GM19099 (cell line): ENCODE data around the gene TMEM95.

Experiments
- POLR2A ChIP-seq: IDR thresholded peaks from 3 replicates; pipeline ENCODE4 v1.6.1; 2011; ENCODE audit warnings: low read depth; ENCODE audit not compliant: insufficient read length; ENCODE audit errors: extremely low read depth

The TMEM95 gene

DNA sequence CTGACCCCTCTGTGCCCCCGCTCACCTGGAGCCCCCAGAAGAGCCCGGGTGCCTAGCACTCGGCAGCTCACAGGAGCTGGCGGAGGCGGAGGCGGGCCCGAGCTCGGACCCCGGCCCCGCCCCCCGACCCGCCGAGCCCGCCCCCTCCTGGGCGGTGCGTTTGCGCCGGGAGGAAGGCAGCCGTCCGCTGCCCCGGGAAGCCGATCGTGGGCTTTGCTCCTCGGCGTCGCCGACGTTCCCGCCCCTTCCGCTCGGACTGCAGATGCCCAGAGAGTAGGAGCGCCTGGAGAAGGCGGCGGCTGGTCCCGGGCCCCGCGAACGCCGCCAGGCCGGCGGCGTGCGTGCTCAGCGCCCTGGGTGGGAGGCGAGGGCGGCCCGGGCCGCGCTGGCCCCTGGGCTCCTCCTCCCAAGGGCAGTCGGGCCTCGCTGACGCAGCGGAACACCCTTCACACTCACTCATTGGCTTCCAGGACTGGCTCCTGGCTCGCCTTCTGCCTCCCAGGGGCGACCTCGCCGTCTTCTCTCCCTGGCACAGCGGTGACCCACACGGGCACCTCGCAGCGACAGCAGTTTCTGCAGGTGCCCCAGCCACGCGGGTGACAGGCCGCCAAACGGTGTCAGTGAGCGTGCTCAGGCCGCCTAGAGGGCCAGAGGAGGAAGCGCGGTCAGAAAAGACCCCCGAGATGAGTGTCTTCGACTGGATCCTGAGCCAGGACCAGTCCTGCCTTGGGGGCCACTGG lies 39.7 kb downstream of the TMEM95 start, which contains the start of gene PLSCR3:
TSS of gene PLSCR3 (minus strand) at position 74 of the 740 bp plus-strand sequence. CDS start 415 bp downstream, outside the sequence.
- TF ChIP-seq POLR2A, result peak; percentile 75

DNA sequence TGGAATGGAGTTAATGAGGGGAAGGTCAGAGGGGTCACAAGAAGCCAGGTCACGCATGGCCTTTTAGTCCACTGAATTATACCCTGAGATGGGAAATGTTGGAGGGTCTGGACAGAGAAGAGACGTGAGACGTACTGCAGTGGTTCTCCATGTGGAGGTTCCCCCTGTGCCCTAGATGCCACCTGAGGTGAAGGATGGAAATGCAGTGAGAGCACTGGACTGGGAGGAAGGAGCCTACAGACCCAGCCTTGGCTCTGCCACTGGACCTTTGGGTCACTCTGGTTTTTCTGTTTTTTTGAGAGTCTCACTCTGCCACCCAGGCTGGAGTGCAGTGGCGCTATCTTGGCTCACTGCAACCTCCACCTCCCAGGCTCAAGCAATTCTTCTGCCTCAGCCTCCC lies 41.2 kb downstream of the TMEM95 start:
- no peak for TF ChIP-seq POLR2A

- TF ChIP-seq POLR2A, result no peak
Measured at GRCh38 chr17:7398612-7399011, 43.7 kb downstream of the TMEM95 start.

DNA sequence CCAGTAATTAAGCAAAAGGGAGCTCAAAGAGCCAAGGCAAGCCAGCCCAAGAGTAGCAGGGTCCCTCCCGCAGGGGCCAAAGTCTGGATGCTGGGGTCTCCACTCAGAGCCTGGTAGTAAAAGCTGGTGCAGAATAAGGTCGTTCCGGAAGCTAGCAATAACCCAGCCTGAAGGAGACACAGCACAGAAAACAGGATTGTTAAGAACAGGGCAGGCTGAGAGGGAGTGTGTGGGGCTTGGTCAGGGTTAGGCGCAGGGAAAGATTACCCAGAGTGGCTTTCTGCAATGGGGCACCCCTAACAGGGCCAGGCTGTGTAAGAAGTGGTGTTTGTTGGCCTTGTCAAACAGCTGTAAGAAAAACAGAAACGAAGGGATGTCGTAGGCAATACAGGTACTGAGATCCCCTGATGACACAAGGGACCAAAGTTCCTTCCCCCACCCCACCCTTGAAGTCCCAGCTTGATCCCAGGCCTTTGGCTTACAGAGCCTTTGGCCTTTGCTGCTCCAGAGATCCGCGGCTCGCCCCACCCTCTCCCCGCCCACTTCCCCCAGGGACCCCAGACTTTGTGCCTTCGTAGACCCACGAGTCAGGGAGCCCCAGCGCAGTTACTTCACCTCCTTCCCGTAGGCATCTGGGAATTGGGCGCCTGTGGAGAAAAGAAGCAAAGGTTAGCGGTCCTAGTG lies 48.2 kb downstream of the TMEM95 start:
- no peak for TF ChIP-seq POLR2A

DNA sequence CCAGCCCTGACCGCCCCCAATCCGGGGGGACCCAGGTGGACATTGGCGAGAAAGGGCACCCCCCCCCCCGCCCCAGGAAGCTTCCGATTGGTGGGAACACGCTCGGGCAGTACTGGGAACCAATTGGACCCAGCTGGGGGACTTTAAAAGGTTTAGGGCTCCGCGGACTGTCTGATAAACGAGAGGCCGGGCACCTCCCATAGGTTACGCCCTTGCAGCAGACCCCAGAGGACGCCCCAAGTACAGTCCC lies 48.7 kb downstream of the TMEM95 start:
- TF ChIP-seq POLR2A, result no peak

GRCh38 chr17:7403977-7404736 lies 49.2 kb downstream of the TMEM95 start, which contains the start of gene TMEM256:
Gene TMEM256 (minus strand): TSS chr17:7404097. CDS start chr17:7404084, 13 bp downstream.
- peak; percentile 96 for TF ChIP-seq POLR2A

DNA sequence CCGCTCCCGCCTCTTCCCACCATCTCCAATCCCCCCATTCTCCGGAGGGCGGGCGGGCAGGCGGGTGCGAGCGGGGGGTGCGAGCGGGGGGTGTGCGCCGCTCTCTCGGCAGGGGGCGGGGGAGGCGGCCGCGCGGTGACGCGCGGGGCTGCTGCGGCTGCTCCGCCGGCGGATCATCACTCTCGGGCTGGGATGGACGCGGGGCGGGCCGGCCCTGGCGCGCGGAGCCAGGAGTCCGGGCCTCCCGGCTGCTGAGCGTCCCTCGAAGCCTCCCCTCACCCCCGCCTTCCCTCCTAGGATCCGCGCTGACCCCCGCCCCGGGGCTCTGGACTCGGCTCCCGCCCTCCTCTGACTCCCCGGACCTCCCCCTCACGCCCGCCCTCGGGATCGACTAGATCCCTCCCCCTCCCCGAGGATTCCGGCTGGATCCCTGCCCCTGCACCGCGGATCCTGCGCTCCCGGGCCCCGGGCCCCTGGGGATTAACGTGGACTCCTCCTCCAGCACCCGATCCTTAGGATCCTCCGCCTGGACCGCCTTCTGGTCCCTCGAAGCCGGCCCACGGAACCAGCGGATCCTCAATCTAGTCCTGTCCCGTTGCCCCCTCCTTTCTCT lies 49.9 kb downstream of the TMEM95 start:
- TF ChIP-seq POLR2A, result no peak

DNA sequence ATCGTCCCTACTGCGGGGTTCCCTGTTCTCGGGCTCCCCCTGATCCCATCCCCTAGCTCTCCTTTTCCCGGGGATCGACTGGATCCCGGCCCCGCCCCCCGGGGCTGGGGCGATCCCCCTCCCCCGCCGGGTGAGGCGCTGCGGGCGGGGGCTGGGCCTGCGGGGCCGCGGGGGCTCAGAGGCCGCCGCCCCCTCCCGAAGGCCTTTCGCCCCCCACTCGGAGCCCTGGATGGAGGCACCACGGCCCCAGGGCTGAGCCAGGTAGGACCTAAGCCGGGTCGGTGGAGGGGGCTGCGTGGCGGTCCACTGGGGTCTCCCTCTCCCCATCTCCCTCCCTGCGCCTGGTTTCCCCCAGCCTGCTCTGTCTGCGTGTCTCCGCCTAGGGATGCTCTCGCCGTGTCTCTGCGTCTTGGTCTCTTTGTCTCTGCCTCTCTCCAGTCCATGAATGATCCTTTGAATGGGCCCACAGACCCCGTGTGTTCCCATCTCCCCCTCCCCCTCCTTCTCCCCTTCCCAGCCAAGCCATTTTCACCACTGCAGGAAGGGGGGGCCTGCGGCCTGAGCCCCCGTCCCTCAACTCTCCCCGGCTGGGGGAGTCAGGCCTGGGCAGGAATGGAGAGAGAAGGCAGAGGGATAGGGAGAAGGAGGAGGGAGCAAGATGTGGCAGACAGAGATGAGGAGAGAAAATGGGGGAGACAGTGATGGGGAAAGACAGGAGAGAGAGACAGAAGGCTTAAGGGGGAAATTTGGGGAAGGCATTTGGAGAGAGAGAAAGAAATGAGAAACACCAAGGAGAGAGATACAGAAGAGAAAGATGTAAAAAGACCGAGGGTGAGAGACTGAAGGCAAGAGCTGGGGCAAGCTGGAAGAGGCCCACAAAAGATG lies 50.6 kb downstream of the TMEM95 start:
- TF ChIP-seq POLR2A, result no peak

DNA sequence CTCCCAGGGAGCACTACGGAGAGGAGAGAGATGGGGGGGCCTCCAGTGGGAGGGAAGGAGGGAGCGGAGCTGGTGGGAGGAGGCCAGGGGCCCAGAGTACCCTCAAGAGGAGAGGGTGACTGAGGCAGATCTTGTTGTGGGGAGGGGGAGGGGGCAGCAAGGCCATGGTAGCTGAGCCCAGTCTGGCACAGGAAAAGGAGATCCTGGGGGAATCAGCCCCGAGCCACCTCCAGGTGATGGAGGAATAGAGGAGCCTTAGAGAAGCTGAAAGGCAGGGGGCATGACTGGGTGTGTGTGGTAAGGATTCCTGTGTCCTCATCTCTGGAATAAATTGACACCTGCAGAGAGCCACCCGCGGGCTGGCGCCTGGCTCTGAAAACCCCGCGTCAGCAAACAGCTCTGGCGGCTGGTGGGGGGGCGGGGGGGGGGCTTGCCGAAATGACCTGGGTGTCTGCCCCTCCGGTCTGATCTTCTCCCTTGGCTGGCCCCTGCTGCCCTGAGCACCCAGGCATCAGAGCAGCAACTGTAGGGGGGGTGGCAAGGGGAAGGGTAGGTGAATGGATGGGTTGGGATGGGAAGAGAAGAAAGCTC lies 51.4 kb downstream of the TMEM95 start:
- no peak for TF ChIP-seq POLR2A
